Natural killer cell treated with Interleukin-12 subunit alpha and Interleukin-12 subunit beta and Interleukin-15 and Interleukin-18, amount 100 ng/mL, for 72 hours (primary cell): ENCODE measurements around the gene SMIM13. TPM values are rescaled to one million over a fixed set of nuclear protein-coding genes. Genes with fewer than 3 reads are reported as not detected.

Source experiments
- ATAC-seq, 2 donors: fragments of 150-1000 bp; cut with Tn5 transposase in 1 of 2; sonication (Bioruptor Pico), chemical (Tn5 transposase) in 1 of 2; 2 replicates each; pipeline ENCODE4 v1.10.0; 2021
- DNase-seq: peaks from one replicate; pipeline ENCODE4 v3.0.0; 2022; ENCODE audit warnings: low spot score
- H3K27ac Mint-ChIP-seq, 2 donors: 1 replicate in 1 of 2; 2 replicates in 1 of 2; pipeline ENCODE4 v1.8.0; 2022; ENCODE audit warnings: mixed read lengths in 2 of 2, mild to moderate bottlenecking in 1 of 2, moderate library complexity in 1 of 2
- H3K27me3 Mint-ChIP-seq, 2 donors: 1 replicate in 1 of 2; 2 replicates in 1 of 2; pipeline ENCODE4 v1.8.0; 2022; ENCODE audit warnings: mixed read lengths in 2 of 2
- H3K36me3 Mint-ChIP-seq: one replicate; pipeline ENCODE4 v1.8.0; 2022; ENCODE audit warnings: mixed read lengths
- H3K4me1 Mint-ChIP-seq, 2 donors: 1 replicate in 1 of 2; 2 replicates in 1 of 2; pipeline ENCODE4 v1.8.0; 2022; ENCODE audit warnings: low read depth in 2 of 2, mixed read lengths in 2 of 2, mild to moderate bottlenecking in 1 of 2
- H3K4me3 Mint-ChIP-seq: one replicate; pipeline ENCODE4 v1.8.0; 2022; ENCODE audit warnings: mixed read lengths
- H3K9me3 Mint-ChIP-seq: 2 replicates; pipeline ENCODE4 v1.8.0; 2022; ENCODE audit warnings: mixed read lengths
- total RNA-seq, 2 donors: library from RNA; stranded (reverse); gene quantifications; one replicate each; pipeline ENCODE4 v1.2.3, GENCODE V29; 2022

SMIM13 gene
- total RNA-seq, 2 donors from 2014 or later, result 14.2 to 16.0 TPM

DNA sequence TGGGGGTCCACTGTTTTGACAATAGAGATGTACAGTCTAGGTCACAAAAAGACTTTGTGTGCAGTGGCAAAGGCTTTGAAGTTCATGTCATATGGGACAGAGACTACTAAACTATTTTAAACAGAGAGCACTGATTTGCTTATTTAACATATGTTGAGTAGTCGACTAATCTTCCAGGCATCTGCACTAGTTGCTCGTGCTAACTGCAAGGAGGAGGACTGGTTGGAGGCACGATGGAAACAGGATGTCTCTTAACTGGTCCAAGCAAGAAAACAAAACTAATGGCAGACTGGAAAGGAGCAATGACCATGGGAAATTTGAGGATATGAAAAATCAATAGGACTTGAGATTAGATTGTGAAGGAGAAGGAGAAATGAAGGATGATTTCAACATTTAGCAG lies 46.4 kb downstream of the SMIM13 start:
- Mint-ChIP-seq H3K36me3 (peaks cover 1% of the 10 kb centered on the region), H3K27ac (no peak overlapping the region), H3K27me3 (no peaks in the 10 kb centered on the region), H3K9me3 (no peaks in the 10 kb centered on the region), H3K4me1 (peaks cover 18 to 22% of the 10 kb centered on the region in 2 donors), H3K4me3 (no peak overlapping the region)
- ATAC-seq (no peak), DNase-seq (no peak)

GRCh38 chr6:11141295-11141694 lies 47.7 kb downstream of the SMIM13 start:
- Mint-ChIP-seq H3K4me3 (no peak overlapping the region), H3K9me3 (no peaks in the 10 kb centered on the region), H3K4me1 (peaks cover 18 to 22% of the 10 kb centered on the region in 2 donors), H3K36me3 (no peaks in the 10 kb centered on the region), H3K27me3 (no peaks in the 10 kb centered on the region), H3K27ac (no peak overlapping the region)
- no peak for ATAC-seq
- DNase-seq, result no peak

- DNase-seq (no peak), ATAC-seq (no peak)
- Mint-ChIP-seq H3K36me3 (no peaks in the 10 kb centered on the region), H3K9me3 (no peaks in the 10 kb centered on the region), H3K4me3 (no peak overlapping the region), H3K27ac (no peak overlapping the region), H3K27me3 (no peaks in the 10 kb centered on the region), H3K4me1 (peaks cover 18 to 22% of the 10 kb centered on the region in 2 donors)
Observed at GRCh38 chr6:11142296-11143027, 48.8 kb downstream of the SMIM13 start.

- Mint-ChIP-seq H3K4me3 (no peak overlapping the region), H3K36me3 (no peaks in the 10 kb centered on the region), H3K9me3 (no peaks in the 10 kb centered on the region), H3K4me1 (peaks cover 18 to 22% of the 10 kb centered on the region in 2 donors), H3K27me3 (no peaks in the 10 kb centered on the region), H3K27ac (peak overlapping the region in 1 of 2 donors; percentile 49)
- no peak for DNase-seq
- peak; percentile 81 to 82 for ATAC-seq
Observed at GRCh38 chr6:11143394-11144371, 50.0 kb downstream of the SMIM13 start.

- peaks cover 13 to 16% of the 10 kb centered on the region in 2 donors for H3K4me1 Mint-ChIP-seq
- no peaks in the 10 kb centered on the region for H3K27me3 Mint-ChIP-seq
- H3K27ac Mint-ChIP-seq, result peak overlapping the region in 1 of 2 donors; percentile 49
- peak; percentile 83 for DNase-seq
- ATAC-seq, result peak; percentile 83 to 89
- no peaks in the 10 kb centered on the region for H3K36me3 Mint-ChIP-seq
- H3K9me3 Mint-ChIP-seq, result no peaks in the 10 kb centered on the region
- H3K4me3 Mint-ChIP-seq, result no peak overlapping the region
Observed at GRCh38 chr6:11144393-11144851, 50.8 kb downstream of the SMIM13 start.

GRCh38 chr6:11146117-11146826 lies 52.6 kb downstream of the SMIM13 start:
- Mint-ChIP-seq H3K27me3 (no peaks in the 10 kb centered on the region), H3K4me1 (peaks cover 13% of the 10 kb centered on the region in 2 donors), H3K27ac (peak overlapping the region in 1 of 2 donors; percentile 30), H3K4me3 (no peak overlapping the region), H3K9me3 (no peaks in the 10 kb centered on the region), H3K36me3 (no peaks in the 10 kb centered on the region)
- no peak for DNase-seq
- no peak for ATAC-seq

GRCh38 chr6:11149551-11149950 lies 55.9 kb downstream of the SMIM13 start:
- Mint-ChIP-seq H3K4me3 (no peak overlapping the region), H3K36me3 (peaks cover 5% of the 10 kb centered on the region), H3K9me3 (no peaks in the 10 kb centered on the region), H3K27ac (no peak overlapping the region), H3K4me1 (peaks cover 8 to 9% of the 10 kb centered on the region in 2 donors), H3K27me3 (peaks cover 7 to 9% of the 10 kb centered on the region in 2 donors)
- DNase-seq, result no peak
- ATAC-seq, result no peak

- Mint-ChIP-seq H3K27ac (no peak overlapping the region), H3K9me3 (no peaks in the 10 kb centered on the region), H3K36me3 (peaks cover 8% of the 10 kb centered on the region), H3K4me1 (peaks cover 7 to 8% of the 10 kb centered on the region in 2 donors), H3K27me3 (peaks cover 9 to 16% of the 10 kb centered on the region in 2 donors), H3K4me3 (no peak overlapping the region)
- ATAC-seq, result no peak
- DNase-seq, result no peak
Observed at GRCh38 chr6:11151488-11151887, 57.9 kb downstream of the SMIM13 start.

DNA sequence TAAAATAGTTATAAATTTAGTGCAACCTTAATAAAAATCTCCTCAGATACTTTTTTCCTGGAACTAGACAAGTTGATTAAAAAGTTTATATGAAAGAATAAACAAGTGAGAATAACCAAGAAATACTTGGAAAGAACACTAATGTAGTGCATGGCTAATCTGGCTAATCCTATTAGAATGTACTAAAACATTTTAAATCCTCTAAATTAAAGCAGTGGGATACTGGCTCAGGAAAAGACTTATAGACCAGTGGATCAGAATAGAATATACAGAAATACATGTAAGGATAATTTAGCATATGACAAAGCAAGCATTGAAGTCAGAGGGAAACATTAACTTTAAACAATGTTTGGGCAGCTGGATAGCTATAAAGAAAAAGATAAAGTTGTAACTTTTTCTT lies 58.9 kb downstream of the SMIM13 start:
- H3K36me3 Mint-ChIP-seq, result peaks cover 10% of the 10 kb centered on the region
- no peak overlapping the region for H3K27ac Mint-ChIP-seq
- no peak overlapping the region for H3K4me3 Mint-ChIP-seq
- H3K4me1 Mint-ChIP-seq, result peaks cover 7 to 8% of the 10 kb centered on the region in 2 donors
- H3K9me3 Mint-ChIP-seq, result no peaks in the 10 kb centered on the region
- H3K27me3 Mint-ChIP-seq, result peaks cover 9 to 18% of the 10 kb centered on the region in 2 donors
- no peak for ATAC-seq
- DNase-seq, result no peak

DNA sequence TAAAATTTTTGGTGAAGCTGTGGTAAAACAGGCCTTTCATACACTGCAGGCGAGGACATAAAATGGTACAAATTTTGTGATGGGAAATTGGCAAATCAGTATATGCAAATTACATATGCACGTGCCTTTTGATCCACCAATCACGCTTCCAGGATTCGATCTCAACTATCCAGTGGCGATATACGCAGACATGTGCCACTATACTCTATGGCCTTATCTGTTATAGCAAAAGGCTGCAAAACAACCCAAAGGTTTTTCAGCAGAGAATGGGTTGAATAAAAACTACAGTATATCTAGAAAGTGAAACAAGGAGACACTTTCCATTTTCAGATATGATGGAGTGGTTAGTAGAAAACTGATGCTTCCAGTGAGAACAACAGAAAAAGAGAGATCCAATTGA lies 59.8 kb downstream of the SMIM13 start:
- Mint-ChIP-seq H3K4me1 (peaks cover 7 to 8% of the 10 kb centered on the region in 2 donors), H3K9me3 (no peaks in the 10 kb centered on the region), H3K36me3 (peaks cover 10% of the 10 kb centered on the region), H3K4me3 (peak overlapping the region; percentile 53), H3K27me3 (peaks cover 9 to 18% of the 10 kb centered on the region in 2 donors), H3K27ac (peak overlapping the region in 1 of 2 donors; percentile 14)
- DNase-seq, result no peak
- no peak for ATAC-seq

GRCh38 chr6:11155589-11155988 lies 62.0 kb downstream of the SMIM13 start:
- Mint-ChIP-seq H3K4me3 (no peak overlapping the region), H3K27ac (no peak overlapping the region), H3K4me1 (peaks cover 7 to 8% of the 10 kb centered on the region in 2 donors), H3K27me3 (peaks cover 9 to 18% of the 10 kb centered on the region in 2 donors), H3K9me3 (no peaks in the 10 kb centered on the region), H3K36me3 (peaks cover 10% of the 10 kb centered on the region)
- ATAC-seq, result no peak
- DNase-seq, result no peak

- no peak overlapping the region for H3K4me3 Mint-ChIP-seq
- no peaks in the 10 kb centered on the region for H3K9me3 Mint-ChIP-seq
- ATAC-seq (no peak), DNase-seq (no peak)
- H3K27ac Mint-ChIP-seq, result no peak overlapping the region
- peaks cover 12 to 22% of the 10 kb centered on the region in 2 donors for H3K4me1 Mint-ChIP-seq
- H3K27me3 Mint-ChIP-seq, result peaks cover 0 to 7% of the 10 kb centered on the region in 2 donors
- peaks cover 5% of the 10 kb centered on the region for H3K36me3 Mint-ChIP-seq
Observed at GRCh38 chr6:11160199-11160598, 66.6 kb downstream of the SMIM13 start.
